Type B pancreatic cell (in vitro differentiated cells): ENCODE data around the gene RRAGC. TPM values are rescaled to one million over a fixed set of nuclear protein-coding genes. Genes with fewer than 3 reads are reported as not detected.

Experiments
- DNase-seq: peaks from one replicate; pipeline ENCODE4 v3.0.0; 2021; ENCODE audit warnings: mixed read lengths; ENCODE audit not compliant: unreplicated experiment; ENCODE audit errors: extremely low spot score
- H3K27ac Mint-ChIP-seq: 2 replicates; pipeline ENCODE4 v1.8.0; 2021; ENCODE audit warnings: mild to moderate bottlenecking, mixed read lengths
- H3K27me3 Mint-ChIP-seq: 2 replicates; pipeline ENCODE4 v1.8.0; 2021; ENCODE audit warnings: mixed read lengths
- H3K36me3 Mint-ChIP-seq: 2 replicates; pipeline ENCODE4 v1.8.0; 2021; ENCODE audit warnings: mixed read lengths
- H3K4me1 Mint-ChIP-seq: one replicate; pipeline ENCODE4 v1.8.0; 2021; ENCODE audit warnings: mixed read lengths; ENCODE audit not compliant: unreplicated experiment
- H3K4me3 Mint-ChIP-seq: 2 replicates; pipeline ENCODE4 v1.8.0; 2021; ENCODE audit warnings: mild to moderate bottlenecking, mixed read lengths
- H3K9me3 Mint-ChIP-seq: 2 replicates; pipeline ENCODE4 v1.8.0; 2021; ENCODE audit warnings: mixed read lengths
- total RNA-seq: library from RNA; stranded (reverse); gene quantifications from 2 replicates; pipeline ENCODE4 v1.2.1, GENCODE V29; 2021; ENCODE audit warnings: low replicate concordance
- TF ChIP-seq, protein P1 (sequence below): fragments of 200-600 bp; sonication (generic); conservative IDR thresholded peaks from 2 replicates; pipeline ENCODE4 v1.5.0; 2021; ENCODE audit warnings: antibody characterized with exemption, mild to moderate bottlenecking

RRAGC gene
- total RNA-seq, 1 donor from 2014 or later: 25.3 TPM

DNA sequence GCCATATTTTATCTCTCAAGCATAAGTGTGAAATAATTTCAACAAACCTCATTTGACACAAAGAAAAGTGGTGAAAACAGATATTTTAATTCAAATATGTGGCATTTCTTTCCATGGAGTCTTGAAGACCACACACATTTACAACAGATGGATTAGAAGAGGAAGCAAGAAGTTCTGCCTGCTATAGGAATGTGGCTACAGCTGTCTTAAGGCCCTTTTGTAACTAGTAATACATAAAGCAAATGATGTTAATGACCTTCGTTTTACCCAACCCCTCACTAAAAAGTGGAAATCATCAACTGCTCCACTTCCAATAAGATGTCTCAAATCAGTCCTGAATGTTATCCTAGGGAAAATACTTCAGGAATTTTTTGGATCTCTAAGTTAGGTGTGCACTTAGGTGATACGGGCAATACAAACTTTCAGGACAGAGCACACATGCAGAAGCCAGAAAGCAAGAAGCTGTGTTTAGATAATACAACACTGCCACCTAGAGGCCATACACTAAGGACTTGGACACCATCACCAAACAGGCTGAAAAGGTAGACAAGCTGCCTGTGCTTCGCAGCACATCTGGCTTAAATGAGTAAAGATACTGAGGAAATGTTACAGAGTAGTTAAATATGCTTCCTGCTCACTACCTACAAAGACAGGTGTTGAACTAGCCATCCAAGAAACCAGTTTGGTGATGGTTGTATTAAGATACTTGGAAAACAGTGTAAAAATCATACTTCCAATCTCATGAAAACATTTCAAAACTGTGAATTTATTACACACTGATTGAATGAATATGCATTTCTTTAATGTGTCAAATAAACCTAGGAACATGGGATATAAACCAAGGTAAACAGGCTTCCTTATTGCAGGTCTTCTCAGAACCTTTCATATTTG lies 24.4 kb downstream of the RRAGC start:
- no peaks in the 10 kb centered on the region for H3K36me3 Mint-ChIP-seq
- peaks cover 21% of the 10 kb centered on the region for H3K27me3 Mint-ChIP-seq
- DNase-seq: no peak
- no peaks in the 10 kb centered on the region for H3K4me1 Mint-ChIP-seq
- TF ChIP-seq, protein P1, sequence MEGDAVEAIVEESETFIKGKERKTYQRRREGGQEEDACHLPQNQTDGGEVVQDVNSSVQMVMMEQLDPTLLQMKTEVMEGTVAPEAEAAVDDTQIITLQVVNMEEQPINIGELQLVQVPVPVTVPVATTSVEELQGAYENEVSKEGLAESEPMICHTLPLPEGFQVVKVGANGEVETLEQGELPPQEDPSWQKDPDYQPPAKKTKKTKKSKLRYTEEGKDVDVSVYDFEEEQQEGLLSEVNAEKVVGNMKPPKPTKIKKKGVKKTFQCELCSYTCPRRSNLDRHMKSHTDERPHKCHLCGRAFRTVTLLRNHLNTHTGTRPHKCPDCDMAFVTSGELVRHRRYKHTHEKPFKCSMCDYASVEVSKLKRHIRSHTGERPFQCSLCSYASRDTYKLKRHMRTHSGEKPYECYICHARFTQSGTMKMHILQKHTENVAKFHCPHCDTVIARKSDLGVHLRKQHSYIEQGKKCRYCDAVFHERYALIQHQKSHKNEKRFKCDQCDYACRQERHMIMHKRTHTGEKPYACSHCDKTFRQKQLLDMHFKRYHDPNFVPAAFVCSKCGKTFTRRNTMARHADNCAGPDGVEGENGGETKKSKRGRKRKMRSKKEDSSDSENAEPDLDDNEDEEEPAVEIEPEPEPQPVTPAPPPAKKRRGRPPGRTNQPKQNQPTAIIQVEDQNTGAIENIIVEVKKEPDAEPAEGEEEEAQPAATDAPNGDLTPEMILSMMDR: peak; percentile 95
- no peak overlapping the region for H3K4me3 Mint-ChIP-seq
- no peak overlapping the region for H3K27ac Mint-ChIP-seq
- H3K9me3 Mint-ChIP-seq: no peaks in the 10 kb centered on the region

DNA sequence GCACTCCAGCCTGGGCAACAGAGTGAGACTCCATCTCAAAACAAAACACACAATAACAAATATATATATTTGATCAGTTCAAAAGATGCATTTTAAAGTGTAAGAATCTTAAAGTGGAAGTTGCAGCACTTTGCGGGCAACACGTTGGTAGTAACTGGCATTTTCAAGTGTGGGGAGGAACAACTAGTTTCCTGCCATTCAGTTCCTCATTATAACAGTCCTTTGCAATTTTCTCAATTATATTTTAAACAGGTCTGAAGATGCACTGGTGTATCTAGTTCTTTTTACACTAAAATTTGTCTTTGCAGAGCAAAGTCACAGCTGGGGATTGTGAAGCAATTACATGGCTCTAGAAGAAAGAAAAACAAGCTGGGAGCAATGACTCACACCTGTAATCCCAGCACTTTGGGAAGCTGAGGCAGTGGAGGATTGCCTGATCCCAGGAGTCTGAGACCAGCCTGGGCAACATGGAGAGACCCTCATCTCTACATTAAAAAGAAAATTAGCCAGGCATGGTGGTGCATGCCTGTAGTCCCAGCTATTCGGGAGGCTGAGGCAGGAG lies 25.3 kb downstream of the RRAGC start:
- Mint-ChIP-seq H3K36me3 (no peaks in the 10 kb centered on the region), H3K9me3 (no peaks in the 10 kb centered on the region), H3K27ac (no peak overlapping the region), H3K4me3 (no peak overlapping the region), H3K27me3 (peaks cover 27% of the 10 kb centered on the region), H3K4me1 (no peaks in the 10 kb centered on the region)
- TF ChIP-seq, protein P1: no peak
- no peak for DNase-seq

DNA sequence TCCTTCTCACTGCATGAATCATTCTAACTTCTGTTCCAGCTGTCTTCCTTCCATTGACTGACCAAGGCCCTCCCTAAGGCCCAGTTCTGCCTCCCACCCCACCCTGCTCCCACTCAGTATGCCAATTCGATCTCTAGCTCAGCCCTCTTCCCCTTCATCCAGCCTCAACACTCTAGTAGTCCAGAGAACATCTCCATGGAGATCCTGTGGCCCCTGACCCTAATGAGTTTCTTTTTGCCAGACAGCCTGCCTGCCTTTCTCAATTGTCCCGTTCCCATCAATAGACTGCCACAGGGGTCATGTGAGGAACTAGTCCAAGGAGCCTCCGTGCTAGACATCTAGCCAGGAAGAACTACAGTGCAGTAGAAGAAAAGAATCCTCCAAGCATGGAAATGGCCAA lies 26.4 kb downstream of the RRAGC start:
- Mint-ChIP-seq H3K9me3 (no peaks in the 10 kb centered on the region), H3K4me3 (no peak overlapping the region), H3K27me3 (peaks cover 31% of the 10 kb centered on the region), H3K27ac (peak overlapping the region; percentile 49), H3K36me3 (no peaks in the 10 kb centered on the region), H3K4me1 (no peaks in the 10 kb centered on the region)
- TF ChIP-seq, protein P1: no peak
- no peak for DNase-seq

DNA sequence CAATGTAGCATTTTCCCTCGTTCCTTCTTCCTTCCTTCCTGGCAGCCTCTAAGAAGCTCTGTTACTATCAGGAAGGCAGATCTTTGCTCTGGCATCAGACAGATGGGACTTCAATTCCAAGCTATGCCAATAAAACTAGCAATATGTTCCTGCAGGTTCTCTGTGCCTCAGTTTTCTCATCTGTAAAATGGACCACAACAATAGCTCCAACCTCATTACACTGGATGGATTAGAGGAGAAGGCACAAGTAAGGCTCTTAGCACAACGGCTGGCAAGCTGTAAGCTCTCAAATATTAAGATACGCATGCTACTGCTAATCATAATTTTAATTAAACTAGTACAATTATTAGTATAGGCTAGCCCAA lies 27.2 kb downstream of the RRAGC start:
- TF ChIP-seq, protein P1: no peak
- no peak for DNase-seq
- Mint-ChIP-seq H3K4me1 (no peaks in the 10 kb centered on the region), H3K27ac (no peak overlapping the region), H3K36me3 (no peaks in the 10 kb centered on the region), H3K27me3 (peaks cover 31% of the 10 kb centered on the region), H3K4me3 (no peak overlapping the region), H3K9me3 (no peaks in the 10 kb centered on the region)

DNA sequence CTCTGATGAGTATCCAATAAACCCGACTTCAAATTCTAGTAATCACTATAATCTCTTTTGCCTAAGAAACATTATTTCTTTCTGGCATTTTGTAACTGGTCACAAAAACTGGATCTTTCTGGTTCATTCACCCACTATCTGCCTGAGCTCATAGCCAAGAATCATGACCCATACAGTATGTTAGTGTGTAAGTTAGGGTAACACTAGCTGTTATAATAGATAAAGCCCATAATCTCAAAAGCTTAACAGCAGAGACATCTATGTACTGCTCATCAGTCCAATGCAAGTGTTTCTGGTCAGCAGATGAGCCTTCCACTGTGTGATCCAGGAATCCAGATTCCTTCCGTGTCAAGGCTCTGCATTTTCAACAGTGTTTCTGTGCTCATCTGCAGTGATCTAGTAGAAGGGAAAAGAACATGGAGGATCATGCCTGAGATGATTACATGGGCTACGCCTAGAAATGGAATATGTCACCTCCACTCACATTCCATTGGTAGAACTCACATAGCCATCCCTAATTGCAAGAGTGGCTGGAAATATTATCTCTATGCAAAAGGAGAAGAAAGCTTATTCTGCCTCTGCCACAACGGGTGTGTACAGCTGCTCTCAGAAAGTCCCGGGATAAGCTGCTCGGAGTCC lies 27.7 kb downstream of the RRAGC start:
- Mint-ChIP-seq H3K36me3 (no peaks in the 10 kb centered on the region), H3K4me1 (no peaks in the 10 kb centered on the region), H3K4me3 (no peak overlapping the region), H3K27me3 (peaks cover 36% of the 10 kb centered on the region), H3K9me3 (no peaks in the 10 kb centered on the region), H3K27ac (no peak overlapping the region)
- no peak for DNase-seq
- TF ChIP-seq, protein P1: no peak
